Amniotic epithelial cell (primary cell): ENCODE data around the gene NUDT3.

Source experiments
- DNase-seq: peaks from one replicate; pipeline ENCODE4 v3.0.0-alpha.2; 2010; ENCODE audit warnings: low read depth

The NUDT3 gene

DNA sequence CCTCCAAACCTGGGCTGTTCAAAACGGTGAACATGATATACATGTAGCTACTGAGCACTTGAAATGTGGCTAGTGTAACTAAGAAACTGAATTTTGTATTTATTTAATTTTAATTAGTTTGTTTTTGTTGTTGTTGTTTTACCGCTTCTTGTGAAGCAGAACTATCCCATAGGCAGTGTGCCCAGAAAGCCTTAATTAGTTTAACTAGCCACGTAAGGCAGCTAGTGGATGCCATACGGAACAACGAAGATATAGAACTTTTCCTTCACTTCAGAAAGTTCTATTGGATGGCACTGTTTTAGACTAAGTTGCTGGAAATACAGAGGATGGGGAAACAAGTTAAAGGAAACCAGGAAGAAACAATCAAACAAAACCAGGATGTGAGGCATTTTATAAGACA is 70.6 kb downstream of the NUDT3 start:
- DNase-seq, result no peak

DNA sequence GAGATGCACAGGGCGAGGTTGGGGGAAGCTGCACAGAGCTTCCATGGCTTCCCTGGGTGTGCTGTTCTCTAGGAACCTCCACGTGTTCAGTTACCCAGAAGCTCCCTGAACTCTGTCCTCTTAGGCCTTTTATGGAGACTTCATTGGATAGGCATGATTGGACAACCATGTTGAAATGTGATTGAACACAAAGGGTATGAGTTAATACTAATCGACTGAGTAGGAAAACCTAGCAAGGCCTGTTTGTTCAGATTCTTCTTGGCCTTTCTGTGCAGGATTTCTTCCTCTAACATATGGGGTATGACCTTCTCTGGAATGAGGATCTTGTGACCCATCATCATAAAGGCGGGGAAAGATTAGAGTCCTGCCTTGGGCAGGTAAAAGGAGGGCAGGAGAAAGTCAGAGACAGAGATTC is 73.0 kb downstream of the NUDT3 start:
- no peak for DNase-seq

DNA sequence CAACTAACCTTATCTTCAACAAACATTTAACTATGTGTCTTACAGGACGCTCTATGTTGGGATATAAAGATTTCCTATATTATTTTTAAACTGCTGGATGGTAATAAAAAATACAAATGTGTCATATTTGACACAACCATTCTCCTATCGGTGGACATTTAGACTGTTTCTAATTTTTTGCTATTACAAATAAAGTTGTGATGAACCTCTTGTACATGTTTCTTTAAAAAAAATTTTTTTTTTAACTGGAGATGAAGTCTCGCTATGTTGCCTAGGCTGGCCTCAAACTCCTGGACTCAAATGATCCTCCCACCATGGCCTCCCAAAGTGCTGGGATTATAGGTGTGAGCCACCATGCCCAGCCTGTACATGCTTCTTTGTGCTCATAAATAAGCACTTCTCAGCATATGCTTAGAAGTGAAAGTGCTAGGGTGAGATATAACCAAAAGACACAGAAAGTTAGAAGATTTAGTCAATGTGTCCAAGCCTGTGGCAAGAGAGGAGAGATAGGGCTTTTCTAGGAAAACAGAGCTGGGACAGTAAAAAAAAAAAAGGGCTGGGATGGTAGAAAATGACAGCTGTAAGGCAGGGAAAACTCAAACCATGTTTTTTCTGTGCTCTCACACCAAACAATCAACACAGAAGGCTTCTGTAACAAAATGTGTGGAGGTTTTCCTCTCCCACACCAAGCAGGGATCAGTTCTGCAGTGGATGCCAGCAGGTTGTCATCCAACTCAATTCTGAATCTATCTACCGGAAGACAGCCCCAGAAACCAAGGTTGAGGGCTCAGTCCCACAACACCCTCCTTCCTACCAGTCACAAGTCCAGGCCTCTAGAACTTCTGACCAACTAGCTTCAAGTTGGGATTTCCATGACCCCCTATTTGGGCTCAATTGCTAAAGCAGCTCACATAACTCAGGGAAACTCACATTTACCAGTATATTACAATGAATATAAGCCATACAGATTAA is 73.7 kb downstream of the NUDT3 start:
- no peak for DNase-seq

DNA sequence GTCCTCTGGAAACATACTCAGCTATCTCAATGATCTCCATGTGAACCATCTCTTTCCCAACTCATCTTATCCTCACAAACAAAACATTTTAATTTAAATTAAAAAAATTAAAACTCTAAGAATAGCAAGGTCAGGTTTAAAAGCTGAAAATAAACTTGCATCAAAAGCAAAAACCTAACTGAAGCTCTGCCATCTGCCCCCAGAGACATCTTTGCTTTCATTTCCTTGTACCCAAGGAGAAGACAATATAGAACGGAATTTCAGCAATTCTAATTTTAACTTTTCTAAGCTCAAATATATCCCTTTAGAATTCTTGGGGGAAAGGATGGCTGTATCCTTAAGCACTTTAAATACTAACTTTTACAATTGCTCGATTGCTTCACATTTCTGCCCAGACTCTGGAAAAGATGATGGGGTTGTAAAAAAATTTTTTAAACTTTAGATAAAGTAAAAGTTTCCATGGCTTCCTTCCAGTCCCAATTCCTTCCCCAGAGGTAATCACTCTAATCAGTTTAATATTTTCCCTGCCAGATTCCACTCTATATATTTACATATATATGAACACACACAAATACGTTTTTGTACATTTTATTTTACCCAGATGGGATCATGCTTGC is 74.5 kb downstream of the NUDT3 start:
- DNase-seq, result no peak

DNA sequence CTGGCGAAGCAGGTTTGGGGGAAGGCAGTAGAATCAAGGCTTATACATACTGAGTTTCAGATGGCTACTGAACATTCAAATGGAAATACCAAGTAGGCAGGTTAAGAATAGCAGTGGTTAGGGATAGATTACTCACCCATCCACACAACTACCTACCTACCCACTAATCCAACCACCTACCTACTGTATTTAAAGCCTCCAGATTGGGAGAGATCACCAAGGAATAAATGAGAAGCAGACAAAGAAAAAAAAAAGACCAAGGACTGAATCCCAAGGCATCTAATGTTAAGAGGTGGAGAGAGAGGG is 75.3 kb downstream of the NUDT3 start:
- no peak for DNase-seq

DNA sequence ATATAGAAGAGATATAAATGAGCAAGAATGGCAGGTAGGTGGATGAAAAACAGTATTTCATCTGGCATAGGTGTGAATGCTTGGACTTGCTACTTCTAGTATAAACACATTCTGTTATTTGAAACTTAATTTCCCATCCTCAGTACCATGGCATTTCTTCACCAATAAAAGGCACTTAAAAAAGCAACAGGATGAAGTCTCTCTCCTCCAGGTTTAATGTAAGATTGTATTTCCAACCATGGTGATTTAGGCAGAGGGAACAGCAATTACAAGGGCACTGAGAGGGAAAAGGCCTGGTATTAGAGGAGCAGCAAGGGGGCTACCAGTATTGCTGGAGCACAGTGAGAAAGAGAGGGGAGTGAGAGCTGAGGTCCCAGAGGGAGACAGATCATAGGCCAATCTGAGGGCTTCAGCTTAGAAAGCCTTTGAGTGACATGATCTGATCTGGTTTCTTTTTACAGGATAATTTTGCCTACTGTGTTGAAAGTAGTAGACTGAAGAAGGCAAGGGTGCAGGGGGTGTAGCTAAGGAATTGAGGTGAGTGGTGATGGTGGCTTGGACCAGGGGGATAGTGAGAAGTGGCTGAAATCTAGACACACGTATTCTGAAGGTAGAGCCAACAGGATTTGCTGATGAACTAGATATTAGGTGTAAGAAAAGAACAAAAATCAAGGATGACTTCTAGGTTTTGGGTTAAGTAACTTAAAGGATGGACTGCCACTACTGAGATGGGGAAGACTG is 75.9 kb downstream of the NUDT3 start:
- DNase-seq, result no peak

DNA sequence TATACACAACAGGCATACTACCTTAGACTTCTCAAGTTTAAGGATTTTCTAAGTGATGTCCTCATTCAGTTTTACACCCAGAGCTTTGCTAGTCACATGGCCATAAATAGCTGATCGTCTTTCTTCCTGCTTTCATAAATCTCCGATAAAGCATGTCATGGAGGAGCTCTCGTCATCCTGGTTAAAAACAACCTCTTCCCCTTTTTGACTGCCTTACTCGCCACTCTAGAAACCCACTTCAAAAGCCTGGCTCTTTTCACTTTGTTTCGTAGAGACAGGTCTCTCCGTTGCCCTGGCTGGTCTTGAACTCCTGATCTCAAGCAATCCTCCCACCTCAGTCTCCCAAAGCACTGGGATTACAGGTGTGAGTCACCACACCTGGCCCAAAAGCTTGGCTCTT is 76.7 kb downstream of the NUDT3 start:
- no peak for DNase-seq

DNA sequence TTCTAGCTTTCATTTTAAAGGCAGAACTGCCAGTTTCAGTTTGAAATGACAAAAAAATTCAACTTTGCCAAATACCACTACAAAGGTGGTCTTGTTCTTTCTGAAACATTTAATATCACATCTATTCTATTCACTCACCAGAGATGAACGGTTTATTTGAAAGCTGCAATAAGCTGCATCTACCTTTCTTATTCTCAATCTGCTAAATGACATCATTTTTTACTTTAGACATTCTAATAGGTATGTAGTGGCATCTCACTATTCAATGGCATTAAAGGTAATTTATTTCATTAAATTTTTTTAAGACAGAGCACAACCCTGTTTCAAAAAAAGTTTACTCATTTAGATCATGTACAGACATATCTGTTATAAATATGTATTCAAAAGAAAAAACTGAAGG is 77.2 kb downstream of the NUDT3 start:
- no peak for DNase-seq

DNA sequence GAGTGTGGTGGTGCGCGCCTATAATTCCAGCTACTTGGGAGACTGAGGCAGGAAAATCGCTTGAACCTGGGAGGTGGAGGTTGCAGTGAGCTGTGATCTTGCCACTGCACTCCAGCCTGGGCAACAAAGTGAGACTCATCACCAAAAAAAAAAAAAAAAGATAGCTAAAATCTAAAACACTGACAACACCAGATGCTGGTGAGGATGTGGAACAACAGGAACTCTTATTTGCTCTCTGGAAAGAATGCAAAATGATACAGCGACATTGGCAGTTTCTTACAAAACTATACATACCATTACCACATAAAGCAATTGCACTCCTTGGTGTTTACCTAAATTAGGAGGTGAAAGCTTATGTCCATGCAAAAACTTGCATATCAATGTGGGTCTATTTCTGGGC is 80.2 kb downstream of the NUDT3 start:
- DNase-seq, result no peak

DNA sequence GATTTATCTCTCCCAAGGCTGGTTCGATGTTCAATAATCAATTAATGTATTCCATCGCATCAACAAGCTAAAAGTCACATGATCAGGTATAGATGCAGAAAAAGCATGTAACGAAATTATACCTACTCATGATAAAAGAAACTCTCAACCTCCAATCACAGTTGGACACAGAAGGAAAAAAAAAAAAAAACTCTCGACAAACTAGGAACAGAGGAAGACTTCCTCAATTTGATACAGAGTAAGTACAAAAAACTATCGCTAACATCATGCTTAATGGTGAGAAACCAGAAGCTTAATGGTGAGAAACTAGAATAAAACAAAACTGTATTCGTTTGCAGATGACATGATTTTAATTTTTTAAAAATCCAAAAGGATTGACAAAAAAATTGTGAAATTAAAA is 81.7 kb downstream of the NUDT3 start:
- no peak for DNase-seq

DNA sequence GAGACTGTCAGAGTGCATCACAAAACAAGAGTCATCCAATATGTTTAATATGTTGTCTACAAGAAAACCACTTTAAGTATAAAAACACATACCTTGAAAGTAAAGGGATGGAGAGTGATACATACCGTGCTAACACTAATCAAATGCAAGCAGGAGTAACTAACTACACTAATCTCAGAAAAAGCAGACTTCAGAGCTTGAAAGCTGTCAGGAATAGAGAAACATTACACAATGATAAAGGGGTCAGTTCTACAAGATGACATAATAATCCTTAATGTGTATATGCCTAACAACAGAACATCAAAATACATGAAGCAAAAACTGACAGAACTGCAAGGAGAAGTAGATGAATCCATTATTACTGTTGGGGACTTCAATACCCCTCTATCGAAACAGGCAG is 84.0 kb downstream of the NUDT3 start:
- no peak for DNase-seq

DNA sequence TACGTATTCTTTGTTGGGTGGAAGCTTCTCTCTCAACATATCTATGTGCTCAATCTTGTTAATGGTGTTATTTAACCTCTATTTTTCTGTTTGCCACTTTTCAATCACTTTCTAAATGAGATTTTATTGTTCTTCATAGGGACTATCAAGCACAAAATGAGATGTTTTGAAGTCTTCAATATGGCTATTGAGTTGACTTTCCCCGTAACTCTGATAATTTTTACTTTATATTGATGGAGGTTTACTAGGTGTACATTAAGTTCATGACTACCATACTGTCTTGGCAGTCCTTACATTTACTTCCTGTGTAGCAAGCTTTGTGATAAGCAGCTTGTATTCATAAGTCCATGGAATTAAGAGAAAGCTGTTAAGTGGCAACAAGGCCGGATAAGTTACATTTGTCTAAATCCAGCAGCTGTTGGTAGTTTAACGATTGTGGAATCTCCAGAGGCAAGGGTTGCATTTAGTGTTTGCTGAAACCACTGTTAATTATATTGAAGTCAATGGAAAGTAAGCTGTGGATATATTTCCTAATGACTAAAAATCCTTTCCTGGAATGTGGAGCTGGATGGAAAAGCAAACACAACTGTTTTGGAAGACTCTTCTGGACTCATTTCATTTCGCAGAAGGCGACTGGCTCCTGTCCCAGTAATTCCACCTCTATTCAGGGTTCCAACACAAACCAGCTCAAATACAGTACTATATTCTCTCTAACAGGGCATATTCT is 86.3 kb downstream of the NUDT3 start:
- no peak for DNase-seq

DNA sequence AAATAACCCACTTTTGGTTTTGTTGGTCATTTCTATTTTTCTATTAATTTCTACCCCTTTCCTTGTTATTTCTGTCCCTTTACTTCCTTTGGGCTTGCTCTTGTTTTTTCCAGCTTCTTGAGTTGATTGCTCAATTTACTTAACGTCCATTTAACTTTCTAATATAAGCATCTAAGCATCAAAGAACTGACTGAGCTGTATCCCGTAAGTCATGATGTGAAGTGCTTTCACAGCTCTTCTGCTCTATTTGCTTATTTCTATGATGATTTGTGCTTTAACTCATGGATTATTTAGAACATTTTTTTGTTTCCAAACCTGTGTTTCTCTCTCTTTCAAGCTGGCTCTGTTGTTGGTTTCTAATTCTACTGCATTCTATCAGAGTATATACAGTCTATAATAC is 87.0 kb downstream of the NUDT3 start:
- DNase-seq, result no peak

DNA sequence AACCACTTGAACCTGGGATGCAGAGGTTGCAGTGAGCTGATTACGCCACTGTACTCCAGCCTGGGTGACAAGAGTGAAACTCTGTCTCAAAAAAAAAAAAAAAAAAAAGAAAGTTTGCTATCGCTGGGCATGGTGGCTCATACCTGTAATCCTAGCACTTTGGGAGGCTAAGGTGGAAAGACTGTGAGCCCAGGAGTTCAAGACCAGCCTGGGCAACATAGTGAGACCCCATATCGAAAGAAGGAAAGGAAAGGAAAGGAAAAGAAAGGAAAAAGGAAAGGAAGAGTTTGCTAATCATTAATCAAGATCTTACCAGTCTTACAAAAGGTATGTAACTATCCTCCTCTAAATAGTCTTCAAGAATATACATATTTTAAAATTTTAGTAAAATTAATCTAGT is 88.3 kb downstream of the NUDT3 start:
- no peak for DNase-seq

DNA sequence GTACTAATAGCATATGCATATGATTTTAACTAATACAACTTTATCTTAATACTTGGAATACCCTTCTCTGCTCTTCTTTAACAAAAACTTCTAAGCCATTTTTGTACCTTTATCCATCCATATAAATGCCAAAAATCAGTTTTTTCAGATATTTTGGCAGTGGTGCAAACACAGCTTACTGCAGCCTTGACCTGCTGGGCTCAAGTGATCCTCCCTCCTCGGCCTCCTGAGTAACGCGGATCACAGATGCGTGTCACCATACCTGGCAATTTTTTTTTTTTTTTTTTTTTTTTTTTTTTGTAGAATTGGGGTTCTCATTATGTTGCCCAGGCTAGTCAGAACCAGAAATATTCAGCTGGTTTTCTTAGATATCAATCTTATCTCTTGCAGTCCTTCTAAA is 89.5 kb downstream of the NUDT3 start:
- no peak for DNase-seq

DNA sequence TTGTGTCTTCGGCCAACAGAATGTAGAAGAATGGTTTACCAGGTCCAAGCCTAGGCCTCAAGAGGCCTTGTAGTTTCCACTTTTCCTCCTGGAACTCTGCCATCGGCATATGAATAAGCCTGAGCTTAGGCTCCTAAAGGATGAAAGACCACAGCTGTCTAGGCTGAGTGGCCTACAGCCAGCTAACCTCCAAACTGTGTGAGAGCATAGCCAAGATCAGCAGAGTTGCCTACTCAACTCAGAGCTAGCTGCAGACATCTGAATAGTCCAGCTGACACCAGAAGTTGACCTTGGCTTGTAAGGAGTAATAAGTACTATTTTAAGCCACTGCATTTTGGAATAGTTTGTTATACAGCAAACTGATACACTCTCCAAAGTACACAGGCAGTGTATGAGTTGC is 91.1 kb downstream of the NUDT3 start:
- peak; percentile 52 for DNase-seq

DNA sequence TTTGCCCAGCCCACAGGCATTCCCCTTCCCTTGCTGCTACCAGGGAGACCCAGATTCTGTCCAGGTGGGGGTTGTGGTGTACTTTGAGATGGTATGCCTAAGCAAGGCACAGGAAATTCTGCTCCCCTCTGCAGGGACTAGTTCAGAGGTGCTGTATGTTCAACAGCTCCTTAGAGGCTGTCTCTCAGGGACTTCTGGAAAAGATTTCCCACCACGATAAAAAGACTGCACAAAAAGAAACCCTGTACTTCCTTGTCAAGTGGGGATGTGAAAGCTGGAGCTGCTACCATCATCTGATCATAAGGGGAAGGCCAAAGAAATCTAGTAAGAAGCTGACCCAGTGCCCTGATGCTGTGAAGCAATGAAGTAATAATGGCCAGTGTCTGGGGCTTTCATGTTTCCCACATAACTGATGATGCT is 92.1 kb downstream of the NUDT3 start:
- DNase-seq, result no peak

DNA sequence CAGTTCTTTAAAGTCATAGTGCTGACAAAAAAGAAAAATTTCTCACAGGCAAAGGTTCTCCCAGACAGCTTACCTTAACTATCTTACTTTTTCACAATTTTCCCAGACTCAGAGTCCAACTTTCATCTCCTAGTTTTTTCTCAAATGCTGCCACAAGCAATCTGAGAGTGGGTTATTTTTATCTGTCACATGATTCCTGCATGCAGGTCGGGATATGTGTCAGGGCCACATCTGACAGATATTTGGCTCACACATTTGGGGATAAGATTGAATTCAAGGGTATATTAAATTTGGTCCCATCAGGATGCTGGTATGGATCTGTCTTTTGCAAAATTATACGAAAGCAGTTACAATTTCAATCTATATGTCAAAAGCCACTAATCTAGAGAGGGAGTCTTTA is 93.5 kb downstream of the NUDT3 start:
- DNase-seq, result no peak

DNA sequence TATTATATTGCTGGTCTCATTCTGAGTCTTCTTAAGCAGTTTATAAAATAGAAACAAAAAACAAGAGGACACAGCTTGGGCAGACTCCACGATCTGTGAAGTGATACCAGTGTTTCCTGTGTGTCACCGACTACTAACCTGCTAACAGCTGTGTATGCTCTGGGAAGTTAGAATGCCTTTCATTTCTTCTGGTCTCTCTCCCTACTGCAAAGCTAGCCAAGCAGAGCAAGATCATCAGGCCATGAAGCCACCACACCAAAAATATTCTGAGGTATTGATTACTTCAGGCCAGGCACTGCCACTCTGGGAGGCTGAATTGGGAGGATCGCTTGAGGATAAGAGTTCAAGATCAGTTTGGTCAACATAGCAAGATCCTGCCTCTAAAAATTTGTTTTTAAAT is 96.7 kb downstream of the NUDT3 start:
- DNase-seq, result no peak

DNA sequence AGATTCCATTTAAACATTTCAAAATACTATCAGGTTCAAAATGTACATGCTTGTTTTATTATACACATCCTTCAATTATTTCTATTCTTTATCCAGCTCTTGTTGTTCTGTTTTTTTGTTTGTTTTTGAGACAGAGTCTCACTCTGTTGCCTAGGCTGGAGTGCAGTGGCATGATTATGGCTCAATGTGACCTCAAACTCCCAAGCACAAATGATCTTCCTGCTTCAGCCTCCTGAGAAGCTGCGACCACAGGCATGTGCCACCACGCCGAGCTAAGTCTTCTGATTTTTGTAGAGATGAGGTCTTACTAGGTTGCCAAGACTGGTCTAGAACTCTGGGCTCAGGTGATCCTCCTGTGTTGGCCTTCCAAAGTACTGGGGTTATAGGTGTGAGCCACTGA is 99.5 kb downstream of the NUDT3 start:
- no peak for DNase-seq

DNA sequence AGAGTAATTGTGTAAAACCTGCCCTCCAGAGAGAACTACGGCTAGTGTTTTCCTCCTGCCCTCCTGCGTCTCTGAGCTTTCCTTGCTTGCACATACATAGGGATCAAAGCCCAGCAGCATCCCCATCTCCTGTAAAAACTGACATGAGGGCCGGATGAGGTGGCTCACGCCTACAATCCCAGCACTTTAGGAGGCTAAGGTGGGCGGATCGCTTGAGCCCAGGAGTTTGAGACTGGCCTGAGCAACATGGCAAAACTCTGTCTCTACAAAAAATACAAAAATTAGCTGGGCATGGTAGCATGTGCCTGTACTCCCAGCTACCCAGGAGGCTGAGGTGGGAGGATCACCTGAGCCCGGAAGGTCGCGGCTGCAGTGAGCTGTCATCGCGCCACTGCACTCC is 103.3 kb downstream of the NUDT3 start:
- DNase-seq, result no peak

DNA sequence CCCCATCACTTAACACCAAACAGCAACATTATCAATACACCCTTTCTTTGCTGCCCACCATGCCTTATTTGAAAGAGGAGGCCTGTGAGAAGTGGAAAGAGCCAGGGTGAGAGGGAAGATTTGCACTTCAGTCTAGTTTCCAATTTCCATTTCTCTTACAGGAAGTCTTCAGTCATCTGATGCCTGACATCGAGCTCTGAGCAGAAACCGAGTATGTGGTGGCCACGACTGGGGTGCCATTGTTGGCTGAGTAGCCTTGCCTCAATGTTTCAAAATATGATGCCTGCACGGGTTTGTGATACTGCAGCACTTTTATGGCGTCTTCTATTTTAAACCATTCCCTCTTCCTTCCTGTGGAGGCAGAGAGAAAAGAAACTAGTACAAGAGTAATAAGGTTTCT is 103.9 kb downstream of the NUDT3 start:
- DNase-seq, result no peak
